ENCODE data around the gene EDN1. TPM values are rescaled to one million over a fixed set of nuclear protein-coding genes. Genes with fewer than 3 reads are reported as not detected.

EDN1 gene
- total RNA-seq, 1 donor from 2014 or later = 5.9 TPM

DNA sequence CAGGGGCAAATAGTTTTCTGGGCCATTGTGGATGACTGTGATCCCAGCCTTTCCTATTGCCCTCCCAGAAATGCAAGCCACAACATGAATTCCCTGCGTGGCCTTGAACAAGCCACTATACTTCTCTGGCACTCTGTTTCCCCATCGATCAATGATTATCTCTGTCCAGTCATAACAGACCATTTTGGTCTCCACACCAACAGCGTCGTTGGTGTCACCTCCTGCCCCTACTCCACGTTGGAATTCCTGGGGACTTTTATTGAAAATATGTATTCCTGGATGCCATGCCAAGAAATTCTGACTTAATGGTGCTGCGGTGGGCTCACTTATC, 50.3 kb downstream of the EDN1 start:
- intact Hi-C loops (cut with DNase I) = no loop called here
- no peak for DNase-seq (ENCODE audit: low spot score)

DNA sequence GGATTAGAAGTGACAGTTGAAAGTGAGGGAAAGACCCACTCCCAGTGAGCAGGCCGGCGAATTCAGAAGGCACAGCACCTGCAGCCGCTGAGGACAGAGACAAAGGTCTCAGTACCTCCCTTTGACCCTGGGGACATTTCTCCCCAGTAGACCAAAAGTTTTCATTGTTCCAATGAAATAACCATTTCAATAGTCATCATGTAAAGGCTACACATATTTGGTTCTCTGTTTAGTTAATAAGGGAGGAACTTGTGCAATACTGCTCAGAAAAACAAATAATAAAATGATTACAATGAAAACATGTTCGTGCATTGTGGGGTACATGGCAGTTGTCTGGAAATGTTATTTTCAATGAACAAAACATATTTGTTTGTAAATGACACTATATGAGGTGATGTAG, 52.5 kb downstream of the EDN1 start:
- intact Hi-C loops (cut with DNase I) = no loop called here

DNA sequence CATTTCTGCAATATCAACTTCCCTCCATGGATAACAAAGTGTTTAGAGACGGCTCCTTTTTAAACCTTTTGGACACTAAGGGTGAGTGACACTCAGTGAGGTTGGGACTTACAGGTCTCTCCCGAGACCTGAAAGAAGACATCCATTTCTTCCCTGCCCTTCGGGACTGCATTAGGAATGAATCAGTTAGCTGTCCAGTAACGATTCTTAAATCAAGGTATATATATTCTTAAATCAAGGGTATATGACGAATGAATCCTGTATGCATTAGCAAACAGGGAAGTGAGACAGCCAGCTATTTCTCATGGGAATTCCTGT, 52.9 kb downstream of the EDN1 start:
- intact Hi-C loops (cut with DNase I) = no loop called here
- no peak for DNase-seq (ENCODE audit: low spot score)

More for the DNA sequence above, 52.5 kb downstream of the EDN1 start:
- no peak for DNase-seq (ENCODE audit: low spot score)

DNA sequence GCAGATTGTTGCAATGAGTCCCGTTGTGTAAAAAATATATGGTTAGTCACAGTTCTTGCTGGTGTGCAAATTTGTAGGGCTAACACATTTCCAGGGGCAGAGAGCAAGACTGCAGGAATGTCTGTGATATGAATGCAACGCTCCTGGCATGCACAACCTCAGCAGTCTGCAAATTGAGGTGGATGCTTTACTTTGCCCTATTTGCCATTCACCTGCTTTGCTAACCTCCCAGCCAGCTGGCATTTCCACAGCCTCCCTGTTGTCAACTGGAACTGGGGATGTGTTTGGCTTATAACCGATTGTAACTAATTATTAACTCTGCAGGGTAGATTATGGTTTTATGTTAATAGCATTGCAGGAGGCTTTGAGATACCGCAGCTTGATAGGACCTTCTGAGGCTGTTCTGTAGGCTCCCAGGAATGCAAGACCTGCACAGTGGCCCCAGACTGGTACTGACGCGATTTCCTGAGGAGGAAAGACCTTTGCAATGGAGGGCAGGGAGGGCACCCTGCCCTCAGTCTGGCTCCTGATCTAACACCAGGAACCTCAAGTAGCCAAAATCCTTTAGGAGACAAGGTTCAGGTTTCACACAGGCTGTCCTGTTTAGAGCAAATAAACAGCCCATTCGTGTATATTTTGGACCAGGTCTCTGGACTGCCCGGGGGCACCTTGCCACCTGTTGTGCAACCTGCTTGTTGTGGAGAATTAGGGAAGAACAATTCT, 53.4 kb downstream of the EDN1 start:
- intact Hi-C loops (cut with DNase I) = no loop called here
- no peak for DNase-seq (ENCODE audit: low spot score)

DNA sequence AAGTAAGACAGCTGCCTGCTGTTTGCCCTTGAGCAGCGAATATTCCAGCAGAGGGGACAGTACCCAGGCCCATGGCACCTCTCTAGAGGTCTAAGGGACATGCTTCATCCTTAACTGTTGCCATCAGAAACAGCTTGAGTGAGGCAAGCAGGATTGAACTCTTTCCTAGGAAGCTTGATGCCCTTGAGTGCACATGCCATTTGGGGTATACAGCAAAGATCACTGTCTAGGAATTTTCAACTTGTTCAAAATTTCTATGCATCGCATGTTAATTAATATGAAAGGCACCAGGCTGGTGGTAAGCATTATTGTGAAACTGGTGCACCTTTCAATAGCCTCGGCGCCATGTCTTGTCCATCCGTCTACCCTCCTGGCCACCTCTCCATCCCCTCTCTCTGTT, 54.1 kb downstream of the EDN1 start:
- intact Hi-C loops (cut with DNase I) = no loop called here
- no peak for DNase-seq (ENCODE audit: low spot score)

DNA sequence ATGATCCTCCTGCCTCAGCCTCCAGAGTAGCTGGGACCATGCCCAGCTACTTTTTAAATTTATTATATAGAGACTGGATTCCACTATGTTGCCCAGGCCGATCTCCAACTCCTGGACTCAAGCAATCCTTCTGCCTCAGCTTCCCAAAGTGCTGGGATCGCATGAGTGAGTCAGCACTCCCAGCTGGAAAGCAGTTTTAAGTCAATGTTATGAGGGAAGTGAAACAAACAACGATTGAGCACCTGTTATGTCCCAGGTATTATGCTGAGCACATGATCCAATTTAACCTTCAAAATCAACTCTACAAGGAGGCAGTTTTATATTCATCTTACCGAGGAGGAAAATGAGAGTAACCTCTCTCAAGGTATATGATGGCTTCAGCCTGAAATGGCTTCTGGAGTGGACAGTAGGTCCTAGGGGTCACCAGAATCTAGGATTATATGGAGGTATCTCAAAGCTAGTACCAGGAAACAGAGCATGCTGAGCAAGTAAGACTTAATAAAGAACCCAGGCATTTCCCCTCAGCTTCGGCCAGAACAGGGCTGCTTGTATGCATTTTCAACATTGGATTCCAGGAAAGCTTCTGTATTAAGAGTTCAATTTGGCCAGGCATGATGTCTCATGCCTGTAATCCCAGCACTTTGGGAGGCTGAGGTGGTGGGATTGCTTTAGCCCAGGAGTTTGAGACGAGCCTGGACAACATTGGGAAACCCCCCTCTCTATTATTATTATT, 55.0 kb downstream of the EDN1 start:
- intact Hi-C loops (cut with DNase I) = no loop called here

DNA sequence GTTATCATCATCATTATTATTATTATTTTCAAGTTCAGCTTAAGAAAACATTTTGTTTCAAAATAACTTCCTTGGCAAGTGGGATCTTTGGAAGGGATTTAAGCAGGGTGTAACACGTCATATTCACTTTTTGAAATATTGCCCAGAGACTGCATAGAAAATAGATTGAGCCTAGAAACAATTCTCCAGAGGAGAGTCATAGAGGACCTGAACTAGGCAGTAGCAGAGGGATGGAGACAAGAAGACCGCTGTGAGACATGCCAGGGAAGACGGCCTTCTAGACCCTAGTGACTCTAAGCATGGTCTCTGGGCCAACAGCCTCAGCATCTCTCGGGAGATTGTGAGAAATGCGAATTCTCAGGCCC, 55.5 kb downstream of the EDN1 start:
- DNase-seq (ENCODE audit: low spot score) = no peak
- intact Hi-C loops (cut with DNase I) = no loop called here

More for the DNA sequence above, 55.0 kb downstream of the EDN1 start:
- DNase-seq (ENCODE audit: low spot score) = no peak
